WERI-Rb-1 (cell line): Measurements from ENCODE around the gene EPAS1.

Experiments
- DNase-seq: peaks from one replicate; pipeline ENCODE4 v3.0.0-alpha.2; 2020
- H3K27ac ChIP-seq: fragments of 250-450 bp; sonication (Bioruptor Pico); 2 replicates; pipeline ENCODE4 v1.5.1; 2020; ENCODE audit warnings: mild to moderate bottlenecking, moderate library complexity
- H3K27me3 ChIP-seq: fragments of 250-450 bp; sonication (Bioruptor Pico); 2 replicates; pipeline ENCODE4 v1.5.1; 2021; ENCODE audit warnings: mild to moderate bottlenecking, low read depth, moderate library complexity; ENCODE audit not compliant: insufficient read depth, severe bottlenecking
- H3K36me3 ChIP-seq: fragments of 250-450 bp; sonication (Bioruptor Pico); 2 replicates; pipeline ENCODE4 v1.5.1; 2020; ENCODE audit warnings: mild to moderate bottlenecking, moderate library complexity
- H3K4me3 ChIP-seq: 2 replicates; pipeline ENCODE4 v1.5.1; 2011; ENCODE audit warnings: low read depth, mild to moderate bottlenecking, control low read depth, low read length
- H3K9me3 ChIP-seq: fragments of 250-450 bp; sonication (Bioruptor Pico); 2 replicates; pipeline ENCODE4 v1.5.1; 2021; ENCODE audit warnings: mild to moderate bottlenecking, moderate library complexity; ENCODE audit not compliant: severe bottlenecking
- TF ChIP-seq, protein P1 (sequence below): IDR thresholded peaks from 2 replicates; pipeline ENCODE4 v1.5.1; 2011; ENCODE audit warnings: low read depth, mild to moderate bottlenecking, control low read depth, inconsistent platforms, low read length

The EPAS1 gene

DNA sequence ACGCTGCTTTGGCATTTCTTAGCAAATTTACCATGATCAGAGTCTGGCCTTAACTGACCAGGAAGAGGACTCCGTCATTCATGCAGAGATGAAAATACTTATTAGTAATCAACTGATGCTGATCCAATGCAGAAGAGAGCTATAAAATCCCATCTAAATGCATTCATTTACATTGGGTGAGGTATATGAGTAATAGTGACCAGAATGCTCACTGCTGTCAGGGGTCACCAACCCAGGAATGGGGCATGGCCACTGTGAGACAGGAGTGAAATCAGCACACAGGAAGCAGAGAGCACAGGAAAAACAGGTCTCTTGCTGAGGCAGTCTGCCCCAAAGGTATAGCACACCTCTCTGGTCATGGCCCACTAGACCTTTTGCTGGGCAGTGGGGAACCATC, 114.0 kb downstream of the EPAS1 start:
- H3K36me3 ChIP-seq, result no peaks in the 10 kb centered on the region
- H3K4me3 ChIP-seq, result no peak overlapping the region
- TF ChIP-seq, protein P1, sequence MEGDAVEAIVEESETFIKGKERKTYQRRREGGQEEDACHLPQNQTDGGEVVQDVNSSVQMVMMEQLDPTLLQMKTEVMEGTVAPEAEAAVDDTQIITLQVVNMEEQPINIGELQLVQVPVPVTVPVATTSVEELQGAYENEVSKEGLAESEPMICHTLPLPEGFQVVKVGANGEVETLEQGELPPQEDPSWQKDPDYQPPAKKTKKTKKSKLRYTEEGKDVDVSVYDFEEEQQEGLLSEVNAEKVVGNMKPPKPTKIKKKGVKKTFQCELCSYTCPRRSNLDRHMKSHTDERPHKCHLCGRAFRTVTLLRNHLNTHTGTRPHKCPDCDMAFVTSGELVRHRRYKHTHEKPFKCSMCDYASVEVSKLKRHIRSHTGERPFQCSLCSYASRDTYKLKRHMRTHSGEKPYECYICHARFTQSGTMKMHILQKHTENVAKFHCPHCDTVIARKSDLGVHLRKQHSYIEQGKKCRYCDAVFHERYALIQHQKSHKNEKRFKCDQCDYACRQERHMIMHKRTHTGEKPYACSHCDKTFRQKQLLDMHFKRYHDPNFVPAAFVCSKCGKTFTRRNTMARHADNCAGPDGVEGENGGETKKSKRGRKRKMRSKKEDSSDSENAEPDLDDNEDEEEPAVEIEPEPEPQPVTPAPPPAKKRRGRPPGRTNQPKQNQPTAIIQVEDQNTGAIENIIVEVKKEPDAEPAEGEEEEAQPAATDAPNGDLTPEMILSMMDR, result no peak
- peaks cover under 1% of the 10 kb centered on the region for H3K9me3 ChIP-seq
- H3K27me3 ChIP-seq, result no peaks in the 10 kb centered on the region
- DNase-seq, result no peak
- no peak overlapping the region for H3K27ac ChIP-seq

DNA sequence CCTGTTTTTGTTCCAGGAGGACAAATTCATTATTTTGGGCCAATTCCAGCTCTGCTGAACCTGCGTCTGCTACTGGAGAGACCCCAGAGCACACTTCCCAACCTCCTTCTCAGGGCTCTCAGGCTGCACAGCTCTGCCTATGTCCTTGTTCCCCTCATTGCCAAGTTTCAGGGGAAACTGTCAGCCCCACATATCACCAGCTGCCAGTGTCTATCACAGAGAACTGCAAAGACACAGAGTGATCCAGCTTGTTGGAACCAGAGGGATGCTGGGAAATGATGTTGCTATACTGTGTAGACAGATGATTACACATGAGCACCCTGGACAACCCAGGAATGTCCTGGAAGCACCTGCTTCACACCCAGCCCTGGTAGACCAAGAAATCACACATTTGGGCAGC, 114.8 kb downstream of the EPAS1 start:
- no peak for DNase-seq
- Histone ChIP-seq H3K27ac (no peak overlapping the region), H3K27me3 (no peaks in the 10 kb centered on the region), H3K9me3 (peaks cover 7% of the 10 kb centered on the region), H3K36me3 (no peaks in the 10 kb centered on the region), H3K4me3 (no peak overlapping the region)
- TF ChIP-seq, protein P1, result no peak

DNA sequence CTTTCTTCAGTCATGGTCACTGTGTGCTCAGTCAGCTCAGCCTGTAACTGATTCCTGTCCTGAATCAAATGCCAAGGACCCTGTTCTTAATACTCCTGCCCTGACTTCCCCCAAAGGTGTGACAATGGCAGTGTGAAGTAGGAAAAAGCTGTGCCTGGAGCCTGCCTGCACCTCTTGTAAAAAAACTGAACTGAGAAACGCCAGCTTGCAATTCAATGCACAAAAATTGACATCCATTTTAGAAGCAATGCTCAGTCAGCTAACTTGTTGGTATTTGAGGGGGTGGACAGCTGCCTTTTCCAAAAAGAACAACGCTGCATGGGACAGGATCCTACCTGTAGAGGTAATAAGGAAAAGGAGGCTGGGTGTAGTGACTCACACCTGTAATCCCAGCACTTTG, 115.9 kb downstream of the EPAS1 start:
- H3K9me3 ChIP-seq, result peaks cover 7% of the 10 kb centered on the region
- no peaks in the 10 kb centered on the region for H3K36me3 ChIP-seq
- no peak overlapping the region for H3K27ac ChIP-seq
- TF ChIP-seq, protein P1, result no peak
- no peaks in the 10 kb centered on the region for H3K27me3 ChIP-seq
- H3K4me3 ChIP-seq, result no peak overlapping the region
- no peak for DNase-seq

DNA sequence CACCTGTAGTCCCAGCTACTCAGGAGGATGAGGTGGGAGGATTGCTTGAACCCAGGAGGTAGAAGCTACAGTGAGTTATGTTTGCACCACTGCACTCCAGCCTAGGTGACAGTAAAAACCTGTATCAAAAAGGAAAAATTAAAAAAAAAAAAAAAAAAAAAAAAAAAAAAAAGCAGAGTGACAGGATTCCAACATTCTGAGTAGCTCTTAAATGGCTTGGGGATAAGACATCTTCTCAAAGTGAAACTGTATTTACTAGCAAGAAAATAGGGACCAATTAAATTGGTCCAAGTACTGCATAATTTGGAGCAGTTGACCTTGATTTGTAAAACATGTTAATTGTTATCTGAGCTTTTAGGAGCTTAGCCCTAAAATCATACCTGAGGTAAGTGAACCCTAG, 116.4 kb downstream of the EPAS1 start:
- Histone ChIP-seq H3K27me3 (no peaks in the 10 kb centered on the region), H3K4me3 (no peak overlapping the region), H3K36me3 (no peaks in the 10 kb centered on the region), H3K27ac (no peak overlapping the region), H3K9me3 (peaks cover 7% of the 10 kb centered on the region)
- TF ChIP-seq, protein P1, result no peak
- DNase-seq, result no peak

DNA sequence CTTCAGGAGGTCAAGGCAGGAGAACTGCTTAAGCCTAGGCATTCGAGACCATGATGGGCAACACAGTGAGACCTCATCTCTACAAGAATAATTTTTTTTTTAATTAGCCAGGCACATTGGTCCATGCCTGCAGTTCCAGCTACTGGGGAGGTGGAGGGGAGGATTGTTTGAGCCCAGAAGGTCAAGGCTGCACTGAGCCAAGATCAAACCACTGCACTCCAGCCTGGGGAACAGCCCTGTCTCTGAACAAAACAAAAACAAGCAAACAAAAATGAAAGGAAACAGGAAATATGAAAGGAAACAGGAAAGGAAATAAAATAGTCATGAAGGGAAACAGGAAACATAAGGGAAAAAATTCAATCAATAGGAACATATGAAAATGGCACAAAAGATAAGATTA, 117.5 kb downstream of the EPAS1 start:
- no peak for DNase-seq
- Histone ChIP-seq H3K36me3 (no peaks in the 10 kb centered on the region), H3K27me3 (no peaks in the 10 kb centered on the region), H3K9me3 (peaks cover 7% of the 10 kb centered on the region), H3K4me3 (no peak overlapping the region), H3K27ac (no peak overlapping the region)
- TF ChIP-seq, protein P1, result no peak

DNA sequence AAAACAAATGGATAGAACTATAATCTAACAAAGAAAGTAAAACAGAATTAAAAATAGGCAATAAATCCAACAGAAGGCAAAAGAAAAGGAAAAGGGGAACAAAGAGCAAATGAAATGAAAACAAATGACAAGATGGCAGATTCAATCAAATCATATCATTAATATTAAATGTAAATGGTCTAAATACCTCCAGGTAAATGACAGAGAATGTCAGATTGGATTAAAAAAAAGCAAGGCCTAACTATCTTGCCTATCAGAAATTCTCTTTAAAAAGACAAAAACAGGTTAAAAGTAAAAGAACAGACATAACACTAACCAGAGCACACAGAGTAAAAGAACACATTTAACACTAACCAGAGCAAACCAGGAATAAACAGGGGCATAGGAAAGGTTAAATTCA, 119.1 kb downstream of the EPAS1 start:
- H3K4me3 ChIP-seq, result no peak overlapping the region
- DNase-seq, result no peak
- no peaks in the 10 kb centered on the region for H3K27me3 ChIP-seq
- H3K27ac ChIP-seq, result no peak overlapping the region
- H3K36me3 ChIP-seq, result no peaks in the 10 kb centered on the region
- TF ChIP-seq, protein P1, result no peak
- peaks cover 7% of the 10 kb centered on the region for H3K9me3 ChIP-seq
